Heart right ventricle (tissue), 16 donors: ENCODE measurements around the gene SLC45A3. TPM values are rescaled to one million over a fixed set of nuclear protein-coding genes. Genes with fewer than 3 reads are reported as not detected.
A peak's percentile ranks its signal among the peaks of the same experiment; 100 is the strongest.

Source experiments
- ATAC-seq, 8 donors: fragments of 200-7000 bp; cut with Tn5 transposase; one replicate each; pipeline ENCODE4 v1.9.1; 2020; ENCODE audit warnings: mild to moderate bottlenecking in 8 of 8, moderate library complexity in 8 of 8, moderate number of reproducible peaks in 1 of 8
- DNase-seq, 2 donors: peaks; one replicate each; pipeline ENCODE4 v3.0.0-alpha.2; 2020
- H3K27ac ChIP-seq, 10 donors: fragments of 200-600 bp; sonication (generic) in 2 of 10; one replicate each; pipeline versions ENCODE4 v1.5.0 to v1.8.0; 2020 to 2022; ENCODE audit warnings: mild to moderate bottlenecking in 3 of 10
- H3K27me3 ChIP-seq, 7 donors: fragments of 200-600 bp; one replicate each; pipeline ENCODE4 v1.8.0; 2021 to 2022; ENCODE audit warnings: mild to moderate bottlenecking in 2 of 7
- H3K36me3 ChIP-seq, 9 donors: fragments of 200-600 bp; sonication (generic) in 1 of 9; one replicate each; pipeline versions ENCODE4 v1.5.0 to v1.8.0; 2020 to 2022; ENCODE audit warnings: mild to moderate bottlenecking in 2 of 9
- H3K4me1 ChIP-seq, 9 donors: fragments of 200-600 bp; sonication (generic) in 1 of 9; one replicate each; pipeline versions ENCODE4 v1.5.0 to v1.8.0; 2020 to 2022; ENCODE audit warnings: mild to moderate bottlenecking in 4 of 9
- H3K4me3 ChIP-seq, 10 donors: fragments of 200-600 bp; sonication (generic) in 2 of 10; one replicate each; pipeline versions ENCODE4 v1.5.0 to v1.8.0; 2020 to 2022; ENCODE audit warnings: mild to moderate bottlenecking in 7 of 10, moderate library complexity in 2 of 10
- H3K9me3 ChIP-seq, 11 donors: fragments of 200-600 bp in 10 of 11; sonication (generic) in 2 of 11; one replicate each; pipeline versions ENCODE4 v1.5.0 to v1.8.0; 2013 to 2022; ENCODE audit warnings: mild to moderate bottlenecking in 2 of 11, control low read depth in 1 of 11, moderate library complexity in 1 of 11
- CTCF ChIP-seq, 9 donors: fragments of 200-600 bp; sonication (generic) in 2 of 9; IDR thresholded peaks; one replicate each; pipeline versions ENCODE4 v1.5.0 to v1.8.0; 2021 to 2022; ENCODE audit warnings: antibody characterized with exemption in 9 of 9, mild to moderate bottlenecking in 5 of 9, moderate library complexity in 1 of 9
- WGBS, 2 donors: extraction: QIAGEN DNeasy Blood & Tissue Kit; methylation state at CpG; one replicate each; pipeline ENCODE4 v1.1.7; 2013; ENCODE audit warnings: inconsistent platforms in 1 of 2; 5-methylcytosine and 5-hydroxymethylcytosine counted together
- intact Hi-C, 10 donors: fragments of 100-400 bp; cut with DNase I; formaldehyde crosslinking; loops; one replicate each; pipeline versions ENCODE4 v1.11.1 to v1.14.2; 2022
- polyA plus RNA-seq, 2 donors: library from polyadenylated mRNA; stranded (reverse); fragments of 200-250 nt; gene quantifications; one replicate each; pipeline ENCODE4 v1.2.3, GENCODE V29; 2013
- total RNA-seq, 10 donors: library from RNA; stranded (reverse); fragmentation: NEBNext Ultra II Directional in 3 of 10; extraction: Animal tissue kit (Norgen Biotek cat#: 25700) in 3 of 10; gene quantifications; one replicate each; pipeline versions ENCODE4 v1.2.1 to v1.2.4, GENCODE V29; 2021 to 2023
- donor health status: Arrhythmogenic right ventricular cardiomyopathy.
- donor health status: ischemic (EF 13 %, LVEDD 7.1; RV severe dilation, severe dysfunction).
- donor health status: healthy with polysubstance abuse.
- donor health status: DM: no; HTN: yes; CAD: no.
- donor health status: DM: no; HTN: no; CAD: no.
- donor health status: ischemic (EF 25% LVEDD 6.9; RV normal size, moderate dysfunction).
- donor health status: ischemic (EF 25% LVEDD 5.7; RV mildly dilated, moderate dysfunction).
- donor health status: healthy.
- donor health status: DM: yes; HTN: yes; CAD: no.
- donor health status: Ischemic cardiomyopathy.
- donor health status: ischemic (EF 35%, LVEDD 5.7; RV mildly dilated, moderate dysfunction).
- donor health status: nonischemic (EF 11% LVEDD 7.7; RV severe dilation, severe dysfunction).
- donor health status: DM: yes; HTN: yes; CAD: no.
- donor health status: PGD.
- donor health status: ischemic (EF 29% LVEDD 5.4; RV normal size, mild dysfunction).
- donor health status: nonischemic (EF 23%, LVEDD 6.1; RV moderate dilation, normal function).

Gene SLC45A3
- total and polyA plus RNA-seq, 12 donors: 1.4 to 7.9 (median 2.2) TPM

- Histone ChIP-seq H3K4me3 (no peak overlapping the region), H3K9me3 (no peaks in the 10 kb centered on the region), H3K27me3 (no peaks in the 10 kb centered on the region), H3K36me3 (peaks cover 0 to 24% (median 0%) of the 10 kb centered on the region in 9 donors), H3K27ac (peak overlapping the region in 1 of 10 donors; percentile 4), H3K4me1 (peaks cover 5 to 64% (median 35%) of the 10 kb centered on the region in 9 donors)
- intact Hi-C loops: loop anchor here in 4 of 10 donors (5.0 kb wide), 3 partner anchors 33 to 43 kb away; no protein-coding TSS in a partner anchor
- TF ChIP-seq CTCF (IDR thresholded peaks at IDR 0.05): no peak
- no peak for DNase-seq
- 79 to 82% methylated on average over 2 of the region's 2 CpGs for WGBS, 2 donors
- ATAC-seq: no peak
Observed at GRCh38 chr1:205704903-205705302, 24.6 kb upstream of the SLC45A3 start.

GRCh38 chr1:205703072-205703471 lies 22.8 kb upstream of the SLC45A3 start:
- no peaks in the 10 kb centered on the region for H3K9me3 ChIP-seq
- H3K4me3 ChIP-seq: no peak overlapping the region
- DNase-seq (no peak), ATAC-seq (no peak)
- peaks cover 5 to 48% (median 26%) of the 10 kb centered on the region in 9 donors for H3K4me1 ChIP-seq
- WGBS, 2 donors: 93% methylated on average over 1 of the region's 1 CpG
- no peak overlapping the region for H3K27ac ChIP-seq
- intact Hi-C loops: loop anchor here in 1 of 10 donors (5.0 kb wide), 1 partner anchor 36 kb away; no protein-coding TSS in a partner anchor
- no peaks in the 10 kb centered on the region for H3K27me3 ChIP-seq
- no peak for TF ChIP-seq CTCF (IDR thresholded peaks at IDR 0.05)
- peaks cover 0 to 11% (median 0%) of the 10 kb centered on the region in 9 donors for H3K36me3 ChIP-seq

- Histone ChIP-seq H3K4me3 (no peak overlapping the region), H3K27me3 (no peaks in the 10 kb centered on the region), H3K4me1 (peaks cover 5 to 40% (median 26%) of the 10 kb centered on the region in 9 donors), H3K27ac (no peak overlapping the region), H3K36me3 (peaks cover 0 to 10% (median 0%) of the 10 kb centered on the region in 9 donors), H3K9me3 (no peaks in the 10 kb centered on the region)
- WGBS, 2 donors: 89 to 91% methylated on average over 4 of the region's 4 CpGs
- intact Hi-C loops: loop anchor here in 1 of 10 donors (5.0 kb wide), 1 partner anchor 35 kb away; no protein-coding TSS in a partner anchor
- TF ChIP-seq CTCF (IDR thresholded peaks at IDR 0.05): no peak
- DNase-seq (no peak), ATAC-seq (no peak)
Observed at GRCh38 chr1:205701891-205702290, 21.6 kb upstream of the SLC45A3 start.

- DNase-seq: no peak
- 36 to 48% methylated on average over 2 of the region's 2 CpGs for WGBS, 2 donors
- intact Hi-C loops: loop anchor here in 1 of 10 donors (5.0 kb wide), 1 partner anchor 34 kb away; no protein-coding TSS in a partner anchor
- peak in 1 of 8 donors; percentile 23 for ATAC-seq
- peaks cover 5 to 36% (median 22%) of the 10 kb centered on the region in 9 donors for H3K4me1 ChIP-seq
- H3K4me3 ChIP-seq: no peak overlapping the region
- H3K36me3 ChIP-seq: peaks cover 0 to 10% (median 0%) of the 10 kb centered on the region in 9 donors
- peaks cover 0 to under 1% (median 0%) of the 10 kb centered on the region in 7 donors for H3K27me3 ChIP-seq
- H3K27ac ChIP-seq: peak overlapping the region in 1 of 10 donors; percentile 40
- H3K9me3 ChIP-seq: no peaks in the 10 kb centered on the region
- no peak for TF ChIP-seq CTCF (IDR thresholded peaks at IDR 0.05)
Observed at GRCh38 chr1:205701420-205701819, 21.1 kb upstream of the SLC45A3 start.
